Epidermal melanocyte (primary cell): ENCODE measurements around the gene SMIM33.
"Not testable (repeated sequence)": the region's sequence is repeated elsewhere in the genome, so short reads cannot be mapped to it uniquely, and the experiment has no call there.

Experiments
- DNase-seq: peaks from one replicate; pipeline ENCODE4 v3.0.0; 2011; ENCODE audit warnings: low spot score; ENCODE audit not compliant: insufficient read length

SMIM33 gene

GRCh38 chr5:139457241-139457640 is 13.6 kb upstream of the SMIM33 start:
- no peak for DNase-seq

DNA sequence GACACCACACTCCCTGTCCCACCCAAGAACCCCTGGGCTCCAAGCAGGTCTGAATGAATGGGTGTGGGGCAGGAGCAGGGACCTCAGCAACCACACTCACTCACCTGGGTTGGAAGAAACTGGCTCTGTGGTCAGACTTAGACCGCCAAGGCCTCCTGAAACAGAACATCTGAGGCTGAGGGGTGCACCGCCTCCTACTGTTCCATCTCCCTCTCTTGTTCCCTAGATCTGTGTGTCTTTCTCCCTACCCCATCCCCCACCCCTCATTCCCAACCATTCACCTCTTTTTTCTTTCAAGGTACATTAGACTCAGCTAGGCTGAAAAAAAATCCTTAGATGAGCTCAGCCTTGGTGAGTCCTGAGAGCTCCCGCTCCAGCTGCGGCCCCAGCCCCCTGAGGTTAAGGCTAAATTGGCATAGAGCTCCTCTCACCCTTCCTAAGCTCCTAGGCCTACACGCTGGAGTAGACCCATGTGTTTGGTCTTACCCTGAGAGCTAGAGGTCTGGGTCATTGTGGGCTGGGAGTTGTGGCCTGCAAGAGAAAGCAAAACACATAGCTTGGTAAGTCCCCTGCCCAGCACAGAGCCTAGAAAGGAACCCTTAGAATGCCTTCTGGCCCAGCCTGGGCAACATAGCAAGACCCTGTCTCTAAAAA is 13.0 kb upstream of the SMIM33 start:
- DNase-seq = no peak

GRCh38 chr5:139458580-139459407 is 12.0 kb upstream of the SMIM33 start:
- no peak for DNase-seq

DNA sequence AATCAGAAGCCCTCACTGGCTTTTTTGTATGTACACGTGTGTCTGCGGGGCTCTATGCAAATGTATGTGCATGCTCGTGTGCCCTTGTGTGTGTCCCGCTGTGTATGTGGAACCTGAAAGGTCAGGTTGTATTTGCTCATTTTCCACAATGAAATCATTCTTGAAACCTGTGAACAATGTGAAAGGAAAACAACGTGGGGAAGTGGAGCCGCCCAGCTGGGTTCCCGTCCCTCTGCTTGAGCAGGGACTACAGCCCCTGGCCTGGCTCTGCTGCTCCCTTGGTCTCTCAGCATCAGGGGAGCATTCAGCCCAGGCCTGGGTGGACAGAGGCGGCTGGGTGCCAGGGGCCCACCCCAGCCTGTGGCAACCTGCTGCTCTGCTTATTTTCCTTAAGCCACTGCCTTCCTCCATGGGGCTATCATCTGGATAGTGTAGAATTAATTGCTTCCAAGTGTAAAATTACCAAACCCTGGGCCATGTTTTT is 11.3 kb upstream of the SMIM33 start:
- no peak for DNase-seq

GRCh38 chr5:139460455-139460854 is 10.3 kb upstream of the SMIM33 start:
- no peak for DNase-seq

DNA sequence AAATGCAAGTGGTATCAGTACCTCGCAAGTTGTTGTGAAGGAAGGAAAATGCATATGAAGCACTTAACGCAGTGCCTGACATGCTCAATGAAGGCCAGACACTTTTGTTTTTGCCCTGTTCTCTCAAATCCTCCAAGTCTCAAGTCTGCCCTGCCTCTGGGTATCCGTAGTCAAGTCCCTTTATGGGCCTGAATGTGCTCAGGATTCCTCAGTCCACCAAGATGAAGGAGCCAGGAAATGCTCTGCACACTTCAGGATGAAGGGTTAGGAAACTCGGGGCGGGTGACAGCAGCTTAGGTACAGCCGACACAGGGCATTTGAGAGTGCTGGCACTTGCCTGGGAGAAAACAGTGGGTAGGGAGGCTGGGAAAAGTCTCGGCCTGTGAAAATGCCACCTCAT is 9.6 kb upstream of the SMIM33 start:
- DNase-seq = no peak

GRCh38 chr5:139461698-139462097 is 9.1 kb upstream of the SMIM33 start:
- DNase-seq = no peak

GRCh38 chr5:139462586-139463276 is 8.1 kb upstream of the SMIM33 start, which contains the start of gene ECSCR:
Gene ECSCR, minus strand, starts transcription at chr5:139462743. Its CDS starts 73 bp downstream, at chr5:139462670.
- DNase-seq = no peak

DNA sequence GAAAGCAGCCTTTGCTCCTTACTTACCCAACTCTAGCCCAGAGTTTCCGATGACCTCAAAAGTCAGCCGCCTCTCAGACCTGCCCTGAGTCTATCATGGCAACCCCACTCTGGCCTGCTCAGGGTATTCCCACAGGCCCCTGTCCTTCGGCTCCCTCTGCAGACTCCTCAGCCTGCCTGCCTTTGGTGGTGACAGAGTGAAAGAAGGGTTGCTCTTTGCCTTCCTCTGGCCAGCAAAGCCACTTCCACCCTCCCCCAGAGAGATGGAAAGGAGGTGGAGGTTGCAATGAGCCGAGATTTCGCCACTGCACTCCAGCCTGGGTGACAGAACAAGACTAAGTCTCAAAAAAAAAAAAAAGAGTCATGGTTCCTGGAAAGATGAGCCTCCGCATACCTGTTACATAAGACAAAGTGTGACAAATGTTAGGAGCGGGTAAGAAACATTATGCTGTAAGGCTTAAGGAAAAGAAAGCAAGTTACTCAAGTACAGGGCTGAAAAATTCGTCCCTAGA is 2.3 kb upstream of the SMIM33 start:
- no peak for DNase-seq

DNA sequence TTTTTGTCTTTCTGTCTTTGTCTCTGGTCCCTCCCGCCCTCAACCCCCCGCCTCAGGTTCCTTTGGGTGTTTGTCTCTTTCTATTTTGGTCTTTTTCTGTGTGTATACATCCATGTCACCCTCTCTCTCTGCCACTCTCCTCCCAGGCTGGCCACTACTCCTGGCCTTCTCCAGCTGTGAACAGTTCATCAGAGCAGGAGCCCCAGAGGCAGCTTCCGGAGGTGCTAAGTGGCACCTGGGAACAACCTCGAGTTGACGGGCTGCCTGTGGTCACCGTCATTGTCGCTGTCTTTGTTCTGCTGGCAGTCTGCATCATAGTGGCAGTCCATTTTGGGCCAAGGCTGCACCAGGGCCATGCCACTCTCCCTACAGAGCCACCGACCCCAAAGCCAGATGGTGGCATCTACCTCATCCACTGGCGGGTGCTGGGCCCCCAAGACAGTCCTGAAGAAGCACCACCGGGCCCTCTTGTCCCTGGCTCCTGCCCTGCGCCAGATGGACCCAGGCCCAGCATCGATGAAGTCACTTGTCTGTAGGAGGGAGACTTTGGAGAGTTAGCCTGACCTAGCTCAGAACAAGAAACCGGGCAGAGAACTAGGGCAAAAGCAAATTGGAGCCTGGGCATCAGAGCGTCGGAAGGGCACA is 1.7 kb downstream of the SMIM33 start:
- no peak for DNase-seq

DNA sequence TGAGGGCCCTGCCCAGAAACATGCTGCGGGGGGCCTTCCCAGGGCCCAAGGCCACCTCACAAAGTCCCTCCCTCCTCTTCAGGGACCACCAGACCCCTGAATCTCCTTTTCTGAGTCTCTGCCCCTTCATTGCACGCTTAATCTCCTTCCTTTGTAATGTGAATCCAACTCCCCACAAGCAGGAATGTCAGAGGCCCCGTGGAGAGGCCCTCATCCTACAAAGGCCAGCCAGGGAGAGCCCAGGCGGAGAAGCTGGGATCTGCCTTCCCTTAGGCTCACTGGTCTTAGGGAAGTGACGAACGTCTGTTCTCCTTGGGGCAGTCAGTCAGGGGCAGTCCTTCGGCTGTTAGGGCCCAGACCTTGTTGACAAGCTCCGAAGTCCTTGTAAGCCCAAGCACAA is 2.3 kb downstream of the SMIM33 start:
- no peak for DNase-seq

DNA sequence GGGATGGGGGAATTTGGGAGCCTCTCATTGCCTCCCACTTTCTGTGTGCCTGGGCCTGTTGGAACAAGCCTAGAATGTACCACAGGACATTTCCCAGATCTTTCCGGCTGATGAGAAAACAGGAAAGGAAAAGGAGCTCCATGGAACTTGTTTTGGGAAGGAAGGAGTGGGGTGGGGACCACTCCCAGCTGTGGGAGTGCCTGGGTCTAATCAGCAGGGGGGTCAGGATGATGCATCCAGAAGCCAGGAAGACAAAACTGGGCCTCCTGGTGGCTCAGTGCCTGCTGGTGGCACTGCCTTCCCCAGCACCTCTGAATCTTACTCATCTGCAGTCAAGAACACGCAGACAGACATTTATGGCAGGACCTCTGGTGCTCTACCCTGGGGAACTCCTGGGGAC is 2.8 kb downstream of the SMIM33 start:
- no peak for DNase-seq

GRCh38 chr5:139474890-139475791 is 4.3 kb downstream of the SMIM33 start:
- no peak for DNase-seq

DNA sequence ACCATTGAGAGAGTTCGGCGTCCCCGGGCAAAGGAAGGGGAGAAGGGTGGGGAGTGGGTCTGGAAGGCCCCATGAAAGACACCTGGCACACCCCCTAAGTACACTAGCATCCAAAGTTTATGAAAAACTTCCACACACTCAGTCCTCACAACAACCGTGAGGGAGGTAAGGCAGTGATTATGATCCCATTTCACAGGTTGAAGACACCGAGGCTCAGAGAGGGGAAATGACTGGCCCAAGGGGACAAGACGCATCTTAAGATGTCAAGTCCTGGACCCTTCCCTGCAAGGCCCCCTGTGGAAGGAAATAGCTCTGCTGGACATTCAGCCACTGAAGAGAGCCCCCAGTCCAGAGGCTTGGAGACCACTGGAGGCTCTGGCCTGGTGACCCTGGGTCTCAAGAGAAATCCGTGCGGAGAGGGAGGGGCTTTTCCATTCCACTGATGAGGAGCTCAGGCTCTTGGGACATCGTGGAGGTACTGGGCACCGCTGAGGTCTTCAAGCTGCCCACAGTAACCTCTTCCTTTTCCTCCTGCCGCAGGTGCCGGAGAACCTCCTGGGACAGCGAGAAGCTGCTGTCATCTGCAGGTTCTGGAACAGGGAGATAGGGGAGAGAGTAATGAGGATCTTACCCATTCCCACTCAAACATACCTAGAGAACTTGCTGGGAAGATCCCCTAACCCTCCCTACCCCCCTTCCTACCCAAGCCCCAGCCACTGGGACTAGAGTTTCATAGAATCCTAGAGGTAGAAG is 5.2 kb downstream of the SMIM33 start:
- no peak for DNase-seq

- DNase-seq = not testable (repeated sequence)
These were observed 8.0 kb downstream of the SMIM33 start for GRCh38 chr5:139478657-139479423.

GRCh38 chr5:139479729-139480128 is 8.9 kb downstream of the SMIM33 start:
- DNase-seq = not testable (repeated sequence)

DNA sequence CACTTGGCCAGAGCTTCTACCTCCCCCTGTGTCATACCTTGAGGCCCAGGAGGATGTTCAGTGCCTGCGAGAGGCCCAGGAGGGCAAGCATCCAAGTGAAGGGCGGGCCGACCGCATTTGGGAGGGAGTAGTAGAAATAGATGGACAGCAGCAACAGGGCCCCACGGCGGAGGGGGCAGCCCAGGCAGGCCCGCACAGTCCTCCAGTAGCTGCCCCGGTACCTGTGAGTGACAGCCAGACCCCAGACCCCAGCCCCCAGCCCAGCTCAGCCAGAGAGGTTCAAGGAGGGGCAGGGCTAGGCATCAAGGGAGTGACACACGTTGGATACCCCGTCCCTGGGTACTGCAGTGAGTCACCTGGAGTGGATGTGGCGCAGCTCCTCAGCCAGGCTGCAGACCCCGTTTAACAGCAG is 10.3 kb downstream of the SMIM33 start:
- no peak for DNase-seq

- no peak for DNase-seq
These were observed 10.8 kb downstream of the SMIM33 start for GRCh38 chr5:139481580-139482049.
